Lower leg skin (tissue), 4 donors: ENCODE results near the gene MICAL2. TPM values are rescaled to one million over a fixed set of nuclear protein-coding genes. Genes with fewer than 3 reads are reported as not detected.

Experiments used
- DNase-seq, 2 donors: peaks; one replicate each; pipeline ENCODE4 v3.0.0-alpha.2; 2019; ENCODE audit warnings: low spot score in 2 of 2
- H3K4me3 ChIP-seq: fragments of 200-600 bp; sonication (generic); 2 replicates; pipeline ENCODE4 v1.5.1; 2017; ENCODE audit warnings: mild to moderate bottlenecking, low read depth; ENCODE audit not compliant: poor library complexity, severe bottlenecking
- CTCF ChIP-seq, 3 donors: fragments of 450-650 bp; IDR thresholded peaks; one replicate each; pipeline ENCODE4 v1.5.1; 2016; ENCODE audit warnings: antibody characterized with exemption in 3 of 3, mild to moderate bottlenecking in 3 of 3, moderate library complexity in 2 of 3
- POLR2A ChIP-seq, 2 donors: fragments of 450-650 bp; IDR thresholded peaks; one replicate each; pipeline ENCODE4 v1.6.1; 2016 to 2017; ENCODE audit warnings: antibody characterized with exemption in 2 of 2, mild to moderate bottlenecking in 1 of 2, moderate library complexity in 1 of 2
- WGBS, 2 donors: methylation state at CpG; one replicate each; pipeline ENCODE4 v1.1.5; 2018; 5-methylcytosine and 5-hydroxymethylcytosine counted together
- intact Hi-C: fragments of 100-400 bp; cut with DNase I; formaldehyde crosslinking; loops from one replicate; pipeline ENCODE4 v1.15.0; 2023; ENCODE audit warnings: low total_unique reads
- total RNA-seq, 4 donors: library from RNA; depleted of rRNA; stranded (reverse); fragments of >200 nt; gene quantifications; one replicate each; pipeline ENCODE4 v1.1.0, GENCODE V29; 2016

Gene MICAL2
- total RNA-seq, 4 donors from 2014 or later = 117 to 238 (median 145) TPM

- intact Hi-C loops = no loop called here
- TF ChIP-seq CTCF (IDR thresholded peaks at IDR 0.05) = no peak
- no peak for TF ChIP-seq POLR2A (IDR thresholded peaks at IDR 0.05)
- no peak for DNase-seq
- 81 to 86% methylated on average over 5 of the region's 5 CpGs for WGBS, 2 donors
- H3K4me3 ChIP-seq = no peak overlapping the region
These were observed 85.4 kb downstream of the MICAL2 start for GRCh38 chr11:12195768-12196167.

GRCh38 chr11:12196308-12196707, 85.9 kb downstream of the MICAL2 start:
- TF ChIP-seq POLR2A (IDR thresholded peaks at IDR 0.05) (no peak), CTCF (IDR thresholded peaks at IDR 0.05) (no peak)
- intact Hi-C loops = no loop called here
- H3K4me3 ChIP-seq = no peak overlapping the region
- WGBS, 2 donors = 87 to 91% methylated on average over 2 of the region's 2 CpGs
- DNase-seq = no peak

- intact Hi-C loops = no loop called here
- TF ChIP-seq POLR2A (IDR thresholded peaks at IDR 0.05) (no peak), CTCF (IDR thresholded peaks at IDR 0.05) (no peak)
- H3K4me3 ChIP-seq = no peak overlapping the region
- peak in 1 of 2 donors; percentile 25 for DNase-seq
These were observed 86.5 kb downstream of the MICAL2 start for GRCh38 chr11:12196872-12197271.

GRCh38 chr11:12198251-12199222, 88.1 kb downstream of the MICAL2 start:
- DNase-seq = peak in 1 of 2 donors; percentile 63
- 93 to 95% methylated on average over 6 to 8 of the region's 8 CpGs for WGBS, 2 donors
- no peak for TF ChIP-seq CTCF (IDR thresholded peaks at IDR 0.05)
- TF ChIP-seq POLR2A (IDR thresholded peaks at IDR 0.05) = no peak
- H3K4me3 ChIP-seq = no peak overlapping the region
- intact Hi-C loops = no loop called here

- peak in 1 of 2 donors; percentile 80 for DNase-seq
- 78 to 82% methylated on average over 13 of the region's 13 CpGs for WGBS, 2 donors
- intact Hi-C loops = no loop called here
- H3K4me3 ChIP-seq = no peak overlapping the region
- TF ChIP-seq CTCF (IDR thresholded peaks at IDR 0.05) (no peak), POLR2A (IDR thresholded peaks at IDR 0.05) (no peak)
These were observed 89.0 kb downstream of the MICAL2 start for GRCh38 chr11:12199231-12199948.
